ENCODE results near the gene SLC27A5.

GRCh38 chr19:58515259-58515658 lies 3.5 kb upstream of the SLC27A5 start:
- no peak for TF ChIP-seq POLR2A (IDR thresholded peaks at IDR 0.05; ENCODE audit: low read depth, low read length)
- no peak for TF ChIP-seq POLR2AphosphoS5 (IDR thresholded peaks at IDR 0.05; ENCODE audit: low read depth, low read length)
- no peak for TF ChIP-seq SPI1 (IDR thresholded peaks at IDR 0.05; ENCODE audit: low read depth, low read length)
- TF ChIP-seq PAX5 (IDR thresholded peaks at IDR 0.05; ENCODE audit: insufficient read depth, low read length, severe bottlenecking), result no peak
- no peak for TF ChIP-seq TAF1 (IDR thresholded peaks at IDR 0.05; ENCODE audit: low read depth, low read length)
- no peak for TF ChIP-seq POU2F2 (IDR thresholded peaks at IDR 0.05; ENCODE audit: low read depth, low read length)

All from GM12891 (cell line).